Tibial nerve (tissue), 4 donors: ENCODE measurements around the gene MBTD1. TPM values are rescaled to one million over a fixed set of nuclear protein-coding genes. Genes with fewer than 3 reads are reported as not detected.
A peak's percentile ranks its signal among the peaks of the same experiment; 100 is the strongest.

Experiments
- DNase-seq, 2 donors: peaks; one replicate each; pipeline ENCODE4 v3.0.0-alpha.2; 2019; ENCODE audit warnings: low spot score in 2 of 2
- H3K27ac ChIP-seq, 4 donors: fragments of 200-600 bp; sonication (generic) in 3 of 4; one replicate each; pipeline ENCODE4 v1.5.1; 2017 to 2019; ENCODE audit warnings: mild to moderate bottlenecking in 1 of 4
- H3K27me3 ChIP-seq, 2 donors: fragments of 200-600 bp; sonication (generic) in 1 of 2; one replicate each; pipeline versions ENCODE4 v1.5.1 to v1.6.0; 2017 to 2019
- H3K36me3 ChIP-seq, 3 donors: fragments of 200-600 bp; sonication (generic); one replicate each; pipeline ENCODE4 v1.5.1; 2018 to 2019
- H3K4me1 ChIP-seq, 4 donors: fragments of 200-600 bp; sonication (generic) in 3 of 4; one replicate each; pipeline ENCODE4 v1.5.1; 2017 to 2019
- H3K4me3 ChIP-seq, 4 donors: fragments of 200-600 bp; sonication (generic) in 3 of 4; one replicate each; pipeline ENCODE4 v1.5.1; 2017 to 2019; ENCODE audit warnings: mild to moderate bottlenecking in 1 of 4, moderate library complexity in 1 of 4
- H3K9me3 ChIP-seq, 4 donors: fragments of 200-600 bp; sonication (generic) in 3 of 4; one replicate each; pipeline ENCODE4 v1.5.1; 2017 to 2019
- CTCF ChIP-seq, 5 experiments: fragments of 200-600 bp in 3 of 5; fragments of 450-650 bp in 2 of 5; sonication (generic) in 3 of 5; IDR thresholded peaks; one replicate each; pipeline ENCODE4 v1.5.1; 2016 to 2019; ENCODE audit warnings: antibody characterized with exemption in 5 of 5, mild to moderate bottlenecking in 3 of 5, moderate library complexity in 2 of 5
- EP300 ChIP-seq, 2 donors: sonication (generic); formaldehyde crosslinking; IDR thresholded peaks; one replicate each; pipeline ENCODE4 v1.6.1; 2017; ENCODE audit warnings: antibody characterized with exemption in 2 of 2, mild to moderate bottlenecking in 1 of 2
- POLR2A ChIP-seq, 2 donors: fragments of 450-650 bp; IDR thresholded peaks; one replicate each; pipeline ENCODE4 v1.6.1; 2017; ENCODE audit warnings: antibody characterized with exemption in 2 of 2, mild to moderate bottlenecking in 2 of 2, moderate library complexity in 2 of 2
- WGBS, 2 donors: methylation state at CpG; one replicate each; pipeline ENCODE4 v1.1.5; 2018; 5-methylcytosine and 5-hydroxymethylcytosine counted together
- total RNA-seq, 4 donors: library from RNA; depleted of rRNA; stranded (reverse); fragments of >200 nt; gene quantifications; one replicate each; pipeline ENCODE4 v1.1.0, GENCODE V29; 2016

The MBTD1 gene
- total RNA-seq, 4 donors from 2014 or later: 10.8 to 18.8 (median 16.3) TPM

GRCh38 chr17:51150932-51151331 is 108.9 kb downstream of the MBTD1 start:
- Histone ChIP-seq H3K4me1 (peaks cover 2 to 26% (median 11%) of the 10 kb centered on the region in 4 donors), H3K27ac (no peak overlapping the region), H3K4me3 (no peak overlapping the region), H3K9me3 (no peaks in the 10 kb centered on the region), H3K27me3 (no peaks in the 10 kb centered on the region), H3K36me3 (no peaks in the 10 kb centered on the region)
- TF ChIP-seq EP300 (IDR thresholded peaks at IDR 0.05) (no peak), CTCF (IDR thresholded peaks at IDR 0.05) (no peak), POLR2A (IDR thresholded peaks at IDR 0.05) (no peak)
- DNase-seq: no peak
- WGBS, 2 donors: 89 to 90% methylated on average over 5 of the region's 5 CpGs

- Histone ChIP-seq H3K4me1 (peaks cover 0 to 24% (median 4%) of the 10 kb centered on the region in 4 donors), H3K36me3 (no peaks in the 10 kb centered on the region), H3K27ac (no peak overlapping the region), H3K9me3 (no peaks in the 10 kb centered on the region), H3K27me3 (no peaks in the 10 kb centered on the region), H3K4me3 (no peak overlapping the region)
- DNase-seq: no peak
- WGBS, 2 donors: 64 to 78% methylated on average over 2 of the region's 2 CpGs
- TF ChIP-seq CTCF (IDR thresholded peaks at IDR 0.05) (no peak), POLR2A (IDR thresholded peaks at IDR 0.05) (no peak), EP300 (IDR thresholded peaks at IDR 0.05) (no peak)
Observed at GRCh38 chr17:51149163-51149562, 110.7 kb downstream of the MBTD1 start.

GRCh38 chr17:51147650-51148049 is 112.2 kb downstream of the MBTD1 start:
- peaks cover 0 to 21% (median 2%) of the 10 kb centered on the region in 4 donors for H3K4me1 ChIP-seq
- H3K4me3 ChIP-seq: no peak overlapping the region
- TF ChIP-seq POLR2A (IDR thresholded peaks at IDR 0.05) (no peak), CTCF (IDR thresholded peaks at IDR 0.05) (no peak), EP300 (IDR thresholded peaks at IDR 0.05) (no peak)
- no peak overlapping the region for H3K27ac ChIP-seq
- H3K9me3 ChIP-seq: no peaks in the 10 kb centered on the region
- WGBS, 2 donors: 64 to 72% methylated on average over 4 of the region's 4 CpGs
- no peaks in the 10 kb centered on the region for H3K27me3 ChIP-seq
- no peaks in the 10 kb centered on the region for H3K36me3 ChIP-seq
- DNase-seq: no peak

GRCh38 chr17:51144266-51145022 is 115.4 kb downstream of the MBTD1 start:
- DNase-seq: no peak
- TF ChIP-seq EP300 (IDR thresholded peaks at IDR 0.05) (no peak), POLR2A (IDR thresholded peaks at IDR 0.05) (no peak), CTCF (IDR thresholded peaks at IDR 0.05) (no peak)
- no peaks in the 10 kb centered on the region for H3K9me3 ChIP-seq
- 25 to 27% methylated on average over 6 of the region's 6 CpGs for whole genome bisulfite sequencing, 2 donors
- H3K4me3 ChIP-seq: no peak overlapping the region
- H3K27me3 ChIP-seq: no peaks in the 10 kb centered on the region
- H3K4me1 ChIP-seq: peaks cover 0 to 16% (median 0%) of the 10 kb centered on the region in 4 donors
- peak overlapping the region in 2 of 4 donors; percentile 9 to 29 for H3K27ac ChIP-seq
- no peaks in the 10 kb centered on the region for H3K36me3 ChIP-seq

GRCh38 chr17:51142597-51142996 is 117.3 kb downstream of the MBTD1 start:
- TF ChIP-seq EP300 (IDR thresholded peaks at IDR 0.05): no peak
- TF ChIP-seq CTCF (IDR thresholded peaks at IDR 0.05): no peak
- no peak for TF ChIP-seq POLR2A (IDR thresholded peaks at IDR 0.05)
- peaks cover 0 to 16% (median 0%) of the 10 kb centered on the region in 4 donors for H3K4me1 ChIP-seq
- no peak overlapping the region for H3K4me3 ChIP-seq
- H3K9me3 ChIP-seq: no peaks in the 10 kb centered on the region
- no peaks in the 10 kb centered on the region for H3K36me3 ChIP-seq
- no peak overlapping the region for H3K27ac ChIP-seq
- 91 to 97% methylated on average over 2 of the region's 2 CpGs for WGBS, 2 donors
- DNase-seq: no peak
- no peaks in the 10 kb centered on the region for H3K27me3 ChIP-seq
